Coronary artery (tissue), 2 donors: ENCODE data around the gene CACNA2D3.

Source experiments
- DNase-seq: peaks from one replicate; pipeline ENCODE4 v3.0.0-alpha.2; 2017; ENCODE audit warnings: low spot score
- H3K27ac ChIP-seq, 2 donors: fragments of 200-600 bp; sonication (generic); one replicate each; pipeline ENCODE4 v1.5.1; 2016 to 2019
- H3K4me3 ChIP-seq: fragments of 200-600 bp; sonication (generic); 2 replicates; pipeline ENCODE4 v1.5.1; 2016; ENCODE audit warnings: mild to moderate bottlenecking, moderate library complexity
- TF ChIP-seq, protein P1 (sequence below): fragments of 200-600 bp; sonication (generic); IDR thresholded peaks from one replicate; pipeline ENCODE4 v1.5.1; 2019; ENCODE audit warnings: antibody characterized with exemption

CACNA2D3 gene

DNA sequence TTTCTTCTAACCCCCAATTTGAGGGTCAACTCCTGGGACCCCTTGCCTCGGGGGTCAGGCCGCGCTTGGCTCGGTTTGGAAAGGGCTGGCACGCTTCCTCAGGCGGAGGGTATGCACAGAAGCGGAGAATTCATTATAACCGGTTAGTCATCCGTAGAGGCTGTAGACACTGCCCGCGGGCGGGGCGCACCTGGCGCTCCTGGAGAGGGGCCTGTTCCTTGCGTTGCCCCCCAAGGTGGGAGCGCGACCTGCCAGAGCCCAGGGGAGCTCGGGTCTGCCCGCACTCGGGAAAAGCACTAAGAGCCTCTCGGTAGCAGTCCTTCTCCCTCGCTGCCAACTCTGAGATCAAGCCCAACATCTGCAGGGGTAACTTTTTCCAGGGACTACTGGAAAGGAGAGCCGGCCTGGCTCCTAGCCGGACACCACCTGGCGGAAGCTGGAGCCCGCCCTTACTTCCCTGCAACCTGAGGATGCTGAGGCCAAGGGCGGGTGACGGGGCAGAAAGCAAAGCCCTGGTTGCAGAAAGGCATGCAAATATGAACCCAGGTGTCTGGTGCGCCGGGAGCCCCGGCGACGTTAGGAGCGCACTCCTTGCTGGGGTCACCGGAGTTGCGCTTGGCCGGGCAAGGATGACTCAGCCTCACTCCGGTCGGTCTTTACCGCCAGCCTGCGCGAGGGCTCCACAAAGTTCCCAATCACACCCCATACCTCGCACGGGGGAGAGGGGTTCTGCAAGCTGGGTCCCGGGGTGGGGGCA lies 1.5 kb upstream of the CACNA2D3 start:
- H3K27ac ChIP-seq = peak overlapping the region in 1 of 2 donors; percentile 25
- TF ChIP-seq, protein P1, sequence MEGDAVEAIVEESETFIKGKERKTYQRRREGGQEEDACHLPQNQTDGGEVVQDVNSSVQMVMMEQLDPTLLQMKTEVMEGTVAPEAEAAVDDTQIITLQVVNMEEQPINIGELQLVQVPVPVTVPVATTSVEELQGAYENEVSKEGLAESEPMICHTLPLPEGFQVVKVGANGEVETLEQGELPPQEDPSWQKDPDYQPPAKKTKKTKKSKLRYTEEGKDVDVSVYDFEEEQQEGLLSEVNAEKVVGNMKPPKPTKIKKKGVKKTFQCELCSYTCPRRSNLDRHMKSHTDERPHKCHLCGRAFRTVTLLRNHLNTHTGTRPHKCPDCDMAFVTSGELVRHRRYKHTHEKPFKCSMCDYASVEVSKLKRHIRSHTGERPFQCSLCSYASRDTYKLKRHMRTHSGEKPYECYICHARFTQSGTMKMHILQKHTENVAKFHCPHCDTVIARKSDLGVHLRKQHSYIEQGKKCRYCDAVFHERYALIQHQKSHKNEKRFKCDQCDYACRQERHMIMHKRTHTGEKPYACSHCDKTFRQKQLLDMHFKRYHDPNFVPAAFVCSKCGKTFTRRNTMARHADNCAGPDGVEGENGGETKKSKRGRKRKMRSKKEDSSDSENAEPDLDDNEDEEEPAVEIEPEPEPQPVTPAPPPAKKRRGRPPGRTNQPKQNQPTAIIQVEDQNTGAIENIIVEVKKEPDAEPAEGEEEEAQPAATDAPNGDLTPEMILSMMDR = no peak
- H3K4me3 ChIP-seq = peak overlapping the region; percentile 93
- DNase-seq = no peak

DNA sequence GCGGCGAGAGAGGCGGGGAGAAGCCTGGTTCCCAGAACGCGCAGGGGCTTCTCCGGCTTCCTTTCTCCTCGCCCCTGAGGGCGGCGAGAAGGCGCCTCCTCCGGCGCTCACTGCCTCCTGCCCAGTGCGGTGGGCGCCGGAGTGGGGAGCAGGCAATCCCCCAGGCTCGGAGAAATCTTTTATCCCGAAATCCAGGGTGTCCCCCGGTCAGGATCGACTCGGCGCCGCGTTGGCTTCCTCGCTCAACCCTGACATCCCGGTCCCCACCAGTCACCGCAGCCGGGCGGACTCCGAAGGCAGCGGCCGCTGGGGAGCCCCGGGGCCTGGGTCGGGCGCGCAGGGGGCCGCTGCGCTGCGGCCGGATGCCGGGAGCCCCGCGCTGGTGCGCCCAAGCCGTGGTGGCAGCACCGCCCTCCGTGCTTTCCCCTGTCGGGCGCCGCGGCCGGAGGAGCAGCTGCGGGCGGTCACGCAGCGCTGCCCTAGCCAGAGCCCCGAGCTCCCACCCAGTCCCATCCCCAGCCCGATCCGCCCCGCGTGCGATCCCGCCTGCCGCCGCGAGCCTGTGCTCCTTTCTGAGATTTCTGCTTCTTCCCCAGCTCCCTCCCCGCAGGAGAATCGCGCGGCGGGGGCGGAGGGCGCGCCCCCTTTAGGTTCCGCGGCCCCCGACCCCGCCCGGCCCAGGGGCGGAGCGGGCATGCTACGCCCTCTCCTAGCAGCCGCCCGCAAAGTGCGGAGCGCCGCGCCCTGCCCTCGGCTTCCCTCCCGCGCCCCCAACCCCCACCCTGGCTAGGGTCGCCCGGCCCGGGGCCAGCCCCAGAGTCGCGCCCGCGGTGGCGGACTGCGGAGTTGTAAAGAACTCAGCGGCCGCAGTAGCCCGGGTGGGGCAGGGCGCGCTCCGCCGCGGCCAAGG lies 683 bp upstream of the CACNA2D3 start:
- no peak for DNase-seq
- Histone ChIP-seq H3K27ac (peak overlapping the region; percentile 25 to 84), H3K4me3 (peak overlapping the region; percentile 93)
- TF ChIP-seq, protein P1 = no peak

DNA sequence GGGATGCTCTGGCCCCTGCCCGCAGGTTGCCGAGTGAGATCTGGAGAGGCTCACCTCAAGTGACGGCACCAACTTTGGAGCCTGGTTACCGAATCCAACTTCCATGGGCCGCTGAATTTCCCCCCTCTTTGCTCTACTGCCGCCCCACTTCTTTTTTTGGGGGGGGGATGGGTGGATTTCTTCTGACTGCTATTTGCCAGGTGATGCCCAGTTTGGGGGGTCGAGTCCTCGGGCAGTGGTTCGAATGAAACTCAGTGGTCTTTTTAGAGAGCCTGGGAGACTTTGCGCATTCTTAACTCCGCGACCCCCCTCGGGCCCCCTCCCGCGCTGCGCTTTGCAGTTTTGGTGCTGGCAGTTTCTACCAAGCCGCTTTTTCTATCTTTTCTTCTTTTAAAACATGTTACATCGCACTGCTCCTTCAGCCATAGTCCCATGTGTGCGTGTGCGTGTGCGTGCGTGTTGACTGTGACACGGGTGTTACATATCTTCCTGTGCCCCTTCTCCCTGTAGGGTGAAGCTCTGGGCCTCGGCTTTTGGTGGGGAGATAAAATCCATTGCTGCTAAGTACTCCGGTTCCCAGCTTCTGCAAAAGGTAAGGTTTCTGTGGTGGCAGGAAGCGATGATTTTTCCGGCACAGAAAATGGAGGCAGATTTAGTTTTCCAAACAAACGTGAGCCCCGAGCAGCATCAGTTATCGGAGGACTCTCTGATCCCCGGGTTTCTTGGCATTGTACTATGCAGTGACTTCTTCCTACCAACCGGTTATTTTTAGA lies 837 bp downstream of the CACNA2D3 start:
- peak overlapping the region; percentile 93 for H3K4me3 ChIP-seq
- TF ChIP-seq, protein P1 = no peak
- DNase-seq = no peak
- H3K27ac ChIP-seq = peak overlapping the region; percentile 72 to 84

DNA sequence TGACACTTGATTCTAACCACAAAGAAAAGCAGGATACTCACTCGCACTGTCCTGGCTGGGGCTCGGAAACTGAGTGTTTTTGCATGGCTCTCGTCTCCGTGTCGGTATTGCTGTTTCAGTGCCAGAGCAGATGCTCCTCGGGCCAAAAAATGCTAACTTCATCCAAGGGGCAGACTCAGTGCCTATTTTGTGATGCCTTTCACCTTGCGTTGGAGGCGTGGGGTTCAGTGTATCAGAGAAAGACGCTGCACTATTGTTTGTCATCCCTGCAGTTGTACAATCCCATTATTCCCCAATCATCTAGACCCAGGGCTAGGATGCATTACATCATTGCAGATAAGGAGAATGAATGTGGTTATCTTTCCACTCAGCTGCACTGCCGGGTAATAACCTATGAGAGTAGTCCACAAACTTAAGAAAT lies 1.4 kb downstream of the CACNA2D3 start:
- no peak for DNase-seq
- Histone ChIP-seq H3K4me3 (peak overlapping the region; percentile 93), H3K27ac (peak overlapping the region in 1 of 2 donors; percentile 84)
- TF ChIP-seq, protein P1 = no peak

DNA sequence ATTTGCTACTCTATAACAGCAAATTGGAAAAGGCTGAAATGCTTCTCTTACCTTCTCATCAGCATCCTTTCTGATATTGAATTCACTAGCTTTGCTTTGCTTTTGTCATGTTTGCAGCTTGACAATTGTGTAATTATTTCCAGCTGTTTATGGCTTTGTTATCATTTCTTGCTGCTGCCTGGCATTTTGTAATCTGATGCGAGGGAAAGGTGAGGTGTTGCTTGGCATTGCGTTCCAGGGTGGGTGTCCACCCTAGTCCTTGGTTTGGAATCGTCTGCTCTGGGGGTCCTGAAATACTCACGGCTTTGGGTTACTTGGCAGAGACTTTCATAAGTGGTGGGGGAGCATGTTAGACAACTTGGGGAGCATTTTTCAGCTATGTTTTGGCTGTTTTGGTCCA lies 2.9 kb downstream of the CACNA2D3 start:
- TF ChIP-seq, protein P1 = no peak
- no peak overlapping the region for H3K4me3 ChIP-seq

DNA sequence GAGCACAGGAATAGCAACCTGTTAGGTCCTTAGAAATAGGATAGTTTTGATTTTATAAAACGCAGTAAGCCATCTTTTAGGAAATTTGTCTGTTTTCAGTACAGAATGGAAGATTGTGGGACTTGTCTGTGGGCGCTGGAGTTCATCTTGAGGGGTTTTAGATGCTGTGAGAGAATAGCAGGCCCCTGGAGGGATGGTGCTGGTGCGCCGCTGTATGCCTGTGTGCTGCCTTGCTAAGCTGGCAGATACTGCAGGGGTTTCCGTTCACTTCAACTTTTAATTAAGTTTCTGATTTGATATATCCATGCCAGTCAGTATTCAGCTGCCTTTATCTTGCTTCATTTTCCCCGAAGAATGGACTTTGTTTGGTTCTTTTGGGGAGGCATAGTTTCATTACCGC lies 4.2 kb downstream of the CACNA2D3 start:
- Histone ChIP-seq H3K27ac (no peak overlapping the region), H3K4me3 (no peak overlapping the region)
- no peak for DNase-seq
- TF ChIP-seq, protein P1 = no peak

More for the DNA sequence above, 2.9 kb downstream of the CACNA2D3 start:
- DNase-seq = no peak
- no peak overlapping the region for H3K27ac ChIP-seq
